Mesenteric fat pad (tissue), 1 donor: ENCODE measurements around the gene FAM24A. TPM values are rescaled to one million over a fixed set of nuclear protein-coding genes. Genes with fewer than 3 reads are reported as not detected.
"Not testable (repeated sequence)": the region's sequence is repeated elsewhere in the genome, so short reads cannot be mapped to it uniquely, and the experiment has no call there.

ENCODE experiments used
- DNase-seq: peaks from one replicate; pipeline ENCODE4 v3.0.0-alpha.2; 2020; ENCODE audit warnings: low spot score
- long read RNA-seq: library from polyadenylated mRNA; unstranded; transcript quantifications from one replicate; pipeline ENCODE4 v2.0.0, GENCODE V29; 2020
- total RNA-seq: library from RNA; stranded (reverse); fragmentation: NEBNext Ultra II Directional; extraction: Animal tissue kit (Norgen Biotek cat#: 25700); gene quantifications from one replicate; pipeline ENCODE4 v1.2.1, GENCODE V29; 2021
- donor health status: DM: yes; HTN: yes; CAD: no.

The FAM24A gene, protein sequence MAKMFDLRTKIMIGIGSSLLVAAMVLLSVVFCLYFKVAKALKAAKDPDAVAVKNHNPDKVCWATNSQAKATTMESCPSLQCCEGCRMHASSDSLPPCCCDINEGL
- not detected for total RNA-seq
- long read RNA-seq: 0 reads

DNA sequence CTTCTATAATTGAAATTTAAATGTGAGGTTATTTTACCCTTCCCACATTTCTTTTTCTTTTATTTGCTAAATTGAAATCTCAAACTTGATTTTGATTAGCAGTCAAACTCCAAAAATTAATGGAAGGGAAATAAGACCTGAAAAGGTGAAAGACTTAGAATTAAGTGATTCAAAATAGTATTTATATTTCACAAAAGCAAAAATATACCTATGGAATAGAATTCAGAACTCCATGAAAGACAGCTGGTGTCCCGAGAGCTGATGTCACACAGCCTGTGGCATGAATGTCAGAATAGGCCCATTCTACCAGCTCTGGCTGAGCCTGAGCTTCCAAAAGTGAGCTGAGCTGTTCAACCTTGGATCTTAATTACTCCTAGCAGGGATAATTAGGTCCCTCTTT is at the start of gene FAM24A:
TSS of gene FAM24A (plus strand) at position 301 of the 400 bp plus-strand sequence. CDS start 1,025 bp downstream, outside the sequence.
- no peak for DNase-seq

DNA sequence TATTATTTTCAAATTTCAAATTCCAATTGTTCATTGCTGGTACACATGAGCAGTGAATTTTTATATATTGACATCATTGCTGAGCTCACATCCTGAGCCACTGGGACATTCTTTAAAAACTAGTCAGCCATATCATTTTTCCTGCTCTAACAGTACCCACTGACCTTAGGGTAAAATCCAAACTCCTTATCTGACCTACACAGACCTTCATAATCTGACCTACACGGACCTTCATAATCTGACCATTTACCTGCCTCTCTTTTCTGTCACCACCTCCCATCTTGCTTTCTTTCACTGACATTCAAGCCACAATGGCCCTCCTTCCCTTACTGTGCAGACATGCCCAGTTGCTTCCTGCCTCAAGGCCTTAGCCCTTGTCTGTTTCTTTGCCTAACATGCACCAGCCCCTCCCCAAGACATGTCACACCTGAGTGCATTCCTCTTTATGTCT is 48.7 kb upstream of the FAM24A start:
- no peak for DNase-seq

DNA sequence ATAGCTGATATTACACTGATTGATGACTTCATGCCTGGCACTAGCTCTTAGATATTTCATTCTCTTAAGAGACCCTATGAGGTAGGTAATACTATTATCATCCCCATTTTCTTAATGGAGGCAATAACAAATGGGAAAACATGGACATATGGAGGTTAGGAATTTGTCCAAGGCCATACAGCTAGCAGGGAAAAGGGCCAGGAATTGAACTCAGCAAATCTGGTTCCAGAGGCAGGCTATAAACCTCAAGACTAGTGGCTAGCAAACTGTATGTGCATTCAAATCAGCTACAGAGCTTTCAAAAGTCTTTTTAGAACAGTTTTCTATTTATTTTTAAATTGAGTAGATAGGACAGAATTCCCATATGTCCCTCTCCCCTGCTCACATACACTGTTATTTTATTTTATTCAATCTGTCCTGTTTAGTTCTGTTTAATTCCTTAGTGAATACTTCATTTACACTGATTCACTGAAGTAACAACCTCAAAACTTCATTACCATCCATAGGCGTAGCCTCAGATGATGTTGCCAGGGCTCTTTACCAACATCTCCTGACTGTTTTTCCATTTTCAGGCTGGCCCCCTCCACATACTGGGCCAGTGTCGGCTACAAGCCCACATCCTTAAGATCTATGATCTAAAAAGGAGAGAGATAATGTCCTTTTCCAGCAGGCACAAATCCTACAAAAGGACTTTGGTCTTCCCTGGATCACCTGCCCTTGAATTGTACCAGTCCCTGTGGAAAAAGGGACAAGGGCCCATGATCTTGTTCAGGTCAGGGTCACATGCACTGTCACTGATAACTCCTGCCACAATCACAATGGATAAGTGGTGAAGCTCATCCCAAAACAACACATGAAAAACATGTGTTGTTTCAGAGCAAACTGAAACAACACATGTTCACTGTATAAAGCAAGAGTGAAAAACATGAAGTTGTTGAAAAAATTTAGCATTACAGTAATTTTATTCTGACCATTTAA is 46.9 kb upstream of the FAM24A start:
- no peak for DNase-seq

DNA sequence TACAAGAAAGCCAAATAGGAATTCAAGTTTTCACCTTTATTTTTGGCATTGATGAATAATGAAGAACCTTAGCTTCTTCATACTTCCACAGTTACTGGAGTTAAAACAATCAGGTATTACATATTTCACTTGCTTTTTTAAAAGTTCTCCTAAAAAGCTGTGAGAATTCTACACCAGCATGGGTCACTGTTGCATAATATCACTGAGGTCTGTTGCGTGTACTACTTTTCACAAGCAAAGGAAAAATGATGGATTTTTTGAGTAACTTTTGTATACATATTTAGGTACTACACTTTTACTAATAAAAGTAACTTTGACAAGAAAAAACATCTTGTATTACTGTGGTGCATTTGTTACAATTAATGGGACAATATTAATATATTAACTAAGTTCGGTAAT is 46.2 kb upstream of the FAM24A start:
- DNase-seq: no peak

DNA sequence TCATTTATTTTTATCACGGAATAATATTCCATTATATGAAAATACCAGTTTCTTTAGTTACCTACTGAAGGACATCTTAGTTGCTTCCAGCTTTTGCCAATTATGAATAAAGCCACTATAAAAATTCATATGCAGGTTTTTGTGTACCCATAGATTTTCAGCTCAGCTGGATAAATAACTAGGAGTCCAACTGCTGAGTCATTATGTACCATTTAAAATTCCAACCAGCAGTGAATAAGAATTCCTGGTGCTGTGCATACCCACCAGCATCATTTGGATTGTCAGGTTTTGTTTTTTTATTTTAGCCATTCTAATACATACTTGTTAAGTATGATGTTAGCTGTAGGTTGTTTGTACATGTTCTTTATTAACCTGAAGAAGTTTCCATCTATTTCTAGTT is 45.5 kb upstream of the FAM24A start:
- DNase-seq: no peak

DNA sequence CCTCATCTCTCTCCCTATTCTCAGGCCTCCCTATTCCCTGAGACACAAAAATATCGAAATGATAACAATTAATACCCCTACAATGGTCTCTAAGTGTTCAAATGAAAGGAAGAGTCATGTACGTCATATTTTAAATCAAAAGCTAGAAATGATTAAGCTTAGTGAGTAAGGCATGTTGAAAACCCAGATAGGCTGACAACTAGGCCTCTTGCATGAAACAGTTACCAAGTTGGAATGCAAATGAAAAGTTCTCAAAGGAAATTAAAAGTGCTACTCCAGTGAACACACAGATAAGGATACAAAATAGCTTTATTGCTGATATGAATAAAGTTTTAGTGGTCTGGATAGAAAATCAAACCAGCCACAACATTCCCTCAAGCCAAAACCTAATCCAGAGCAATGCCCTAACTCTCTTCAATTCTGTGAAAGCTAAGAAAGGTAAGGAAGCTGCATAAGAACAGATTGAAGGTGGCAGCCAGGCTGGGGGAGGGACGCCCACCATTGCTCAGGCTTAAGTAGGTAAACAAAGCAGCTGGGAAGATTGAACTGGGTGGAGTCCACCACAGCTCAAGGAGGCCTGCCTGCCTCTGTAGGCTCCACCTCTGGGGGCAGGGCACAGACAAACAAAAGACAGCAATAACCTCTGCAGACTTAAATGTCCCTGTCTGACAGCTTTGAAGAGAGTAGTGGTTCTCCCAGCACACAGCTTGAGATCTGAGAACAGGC is 43.5 kb upstream of the FAM24A start:
- DNase-seq: not testable (repeated sequence)

DNA sequence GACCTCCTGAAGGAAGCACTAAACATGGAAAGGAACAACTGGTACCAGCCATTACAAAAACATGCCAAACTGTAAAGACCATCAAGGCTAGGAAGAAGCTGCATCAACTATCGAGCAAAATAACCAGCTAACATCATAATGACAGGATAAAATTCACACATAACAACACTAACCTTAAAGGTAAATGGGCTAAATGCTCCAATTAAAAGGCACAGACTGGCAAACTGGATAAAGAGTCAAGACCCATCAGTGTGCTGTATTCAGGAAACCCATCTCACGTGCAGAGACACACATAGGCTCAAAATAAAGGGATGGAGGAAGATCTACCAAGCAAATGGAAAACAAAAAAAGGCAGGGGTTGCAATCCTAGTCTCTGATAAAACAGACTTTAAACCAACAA is 41.6 kb upstream of the FAM24A start:
- DNase-seq: not testable (repeated sequence)

DNA sequence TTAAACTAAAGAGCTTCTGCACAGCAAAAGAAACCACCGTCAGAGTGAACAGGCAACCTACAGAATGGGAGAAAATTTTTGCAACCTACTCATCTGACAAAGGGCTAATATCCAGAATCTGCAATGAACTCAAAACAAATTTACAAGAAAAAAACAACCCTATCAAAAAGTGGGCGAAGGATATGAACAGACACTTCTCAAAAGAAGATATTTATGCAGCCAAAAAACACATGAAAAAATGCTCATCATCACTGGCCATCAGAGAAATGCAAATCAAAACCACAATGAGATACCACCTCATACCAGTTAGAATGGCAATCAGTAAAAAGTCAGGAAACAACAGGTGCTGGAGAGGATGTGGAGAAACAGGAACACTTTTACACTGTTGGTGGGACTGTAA is 38.5 kb upstream of the FAM24A start:
- not testable (repeated sequence) for DNase-seq

DNA sequence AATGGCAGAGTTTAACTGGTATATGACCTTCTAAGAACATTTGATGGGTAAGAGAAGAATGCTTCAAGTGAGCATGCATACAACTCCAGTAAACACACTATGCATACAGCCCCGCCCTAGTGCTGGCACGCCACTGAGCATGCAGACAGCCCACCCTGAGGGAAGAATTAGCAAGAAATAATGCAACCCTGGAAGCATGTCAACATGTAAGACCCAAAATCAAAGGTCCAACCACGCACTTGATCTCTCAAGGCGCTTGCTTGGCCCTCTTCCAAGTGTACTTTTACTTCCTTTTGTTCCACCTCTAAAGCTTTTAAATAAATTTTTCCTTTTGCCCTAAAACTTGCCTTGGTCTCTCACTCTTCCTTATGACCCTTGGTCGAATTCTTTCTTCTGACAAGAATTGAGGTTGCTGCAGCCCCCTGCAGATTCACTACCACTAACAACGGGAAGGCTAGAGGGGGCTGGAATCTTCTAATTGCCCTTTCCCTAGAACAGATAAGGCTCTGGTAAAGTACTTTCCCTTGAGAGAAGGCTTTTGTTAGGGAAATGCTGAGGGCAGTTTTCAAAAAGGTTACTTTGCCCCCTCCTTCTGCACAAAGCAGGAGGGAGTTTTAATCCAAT is 34.5 kb upstream of the FAM24A start:
- DNase-seq: no peak

DNA sequence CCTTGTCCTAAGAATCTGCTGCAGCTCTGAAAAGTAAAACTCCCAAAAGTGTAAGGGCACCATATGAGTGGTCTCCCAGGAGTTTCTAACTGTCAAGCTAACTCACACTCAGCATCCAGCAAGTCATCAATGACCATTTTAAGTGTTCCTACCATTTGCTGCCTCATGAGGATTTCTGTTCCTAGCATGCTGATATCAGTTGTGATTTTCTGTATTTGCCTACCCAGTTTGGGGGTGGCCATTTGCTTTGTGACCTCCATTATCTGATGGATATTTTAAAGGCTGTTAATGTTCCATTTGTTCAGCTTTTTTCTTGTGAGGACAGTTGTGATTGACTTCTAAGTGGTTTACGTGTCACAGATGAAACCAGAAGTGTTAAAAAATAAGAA is 33.9 kb upstream of the FAM24A start:
- no peak for DNase-seq

DNA sequence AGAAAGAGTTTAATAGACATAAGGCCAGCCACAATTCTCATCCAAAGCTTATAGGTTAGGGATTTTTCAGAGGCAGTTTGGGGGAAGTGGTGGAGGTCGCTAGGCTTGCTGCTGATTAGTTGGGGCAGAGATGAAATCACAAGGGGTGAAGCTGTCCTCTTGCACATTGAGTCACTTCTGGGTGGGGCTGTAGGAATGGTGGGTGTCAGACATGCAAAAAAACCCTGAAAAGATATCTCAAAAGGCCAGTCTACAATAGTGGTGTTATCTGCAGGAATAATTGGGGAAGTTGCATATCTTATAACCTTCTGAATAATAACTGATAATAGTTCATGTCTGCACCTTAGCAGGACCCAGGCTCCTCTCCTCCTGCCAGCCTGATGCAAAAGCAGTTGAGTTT is 33.1 kb upstream of the FAM24A start:
- no peak for DNase-seq

DNA sequence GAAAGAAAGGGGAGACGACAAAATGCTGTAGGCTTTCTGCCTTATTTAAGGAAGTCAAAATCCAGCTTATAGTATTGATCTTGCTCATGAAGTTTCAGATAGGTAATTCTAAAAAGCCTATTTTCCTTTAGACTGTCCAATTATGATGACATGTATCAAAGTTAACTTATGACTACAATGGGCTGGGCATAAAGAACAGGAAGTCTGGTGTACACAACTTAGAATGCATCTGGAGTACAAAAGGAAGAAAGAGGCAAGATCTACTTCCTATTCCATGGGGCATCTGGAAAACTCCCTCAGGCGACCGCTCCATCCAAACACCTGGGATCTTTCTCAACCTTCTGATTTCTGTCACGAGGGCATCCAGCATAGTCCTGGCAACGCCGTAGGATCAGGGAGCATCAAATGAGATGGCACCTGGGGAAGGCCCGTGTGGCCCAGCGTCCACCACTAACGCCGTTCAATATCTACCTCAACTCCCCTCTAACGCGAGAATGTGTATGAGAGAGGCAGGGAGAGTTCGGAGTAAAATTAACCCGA is 31.5 kb upstream of the FAM24A start:
- no peak for DNase-seq

DNA sequence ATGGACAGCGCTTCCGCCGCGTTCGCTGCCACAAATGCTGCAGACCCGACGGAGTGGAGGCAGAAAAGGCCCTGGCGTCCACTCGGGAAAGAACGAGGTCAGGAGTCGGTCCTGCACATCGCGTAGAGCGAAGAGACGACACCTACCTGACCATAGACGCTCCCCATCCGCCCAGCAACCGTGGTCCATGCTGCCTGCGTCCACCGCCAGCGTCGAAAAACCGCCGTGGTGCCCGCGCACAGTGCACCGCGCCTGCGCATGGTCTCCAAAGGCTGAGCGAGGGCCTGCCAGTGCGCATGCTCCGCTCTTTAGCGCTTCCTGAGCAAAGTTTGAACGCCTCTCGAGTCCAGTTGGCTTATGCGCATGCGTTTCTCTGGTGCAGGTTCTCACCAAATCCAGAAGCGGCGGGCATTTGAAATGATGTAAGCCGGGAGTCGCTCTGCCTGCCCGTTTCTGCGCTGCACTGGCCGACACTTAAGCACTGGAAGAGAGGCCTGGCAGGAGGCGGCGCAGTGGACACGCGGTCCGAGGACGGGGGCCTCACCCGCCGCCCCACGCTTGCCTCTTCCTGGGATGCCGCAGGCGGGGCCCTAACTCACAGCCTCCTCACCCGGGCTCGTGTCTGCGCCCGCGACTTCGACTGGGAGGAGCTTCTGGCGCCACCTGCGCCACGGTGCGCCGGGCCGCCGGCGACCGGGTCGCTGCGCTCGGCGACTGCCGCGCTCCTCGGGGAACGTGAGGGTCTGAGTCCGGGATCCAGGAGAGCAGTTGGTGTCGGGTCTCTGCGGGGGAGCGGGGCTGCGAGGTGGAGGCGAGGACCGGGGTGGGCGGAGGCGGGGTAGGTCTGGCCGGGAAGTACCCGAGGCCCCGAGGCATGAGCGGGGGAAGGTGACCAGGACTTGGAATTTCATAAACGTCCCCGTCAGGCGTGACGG is 30.8 kb upstream of the FAM24A start, which contains the start of gene FAM24B:
TSS of gene FAM24B (minus strand) at position 243 of the 935 bp plus-strand sequence. CDS start 29,066 bp downstream, outside the sequence.
- DNase-seq: peak; percentile 96

DNA sequence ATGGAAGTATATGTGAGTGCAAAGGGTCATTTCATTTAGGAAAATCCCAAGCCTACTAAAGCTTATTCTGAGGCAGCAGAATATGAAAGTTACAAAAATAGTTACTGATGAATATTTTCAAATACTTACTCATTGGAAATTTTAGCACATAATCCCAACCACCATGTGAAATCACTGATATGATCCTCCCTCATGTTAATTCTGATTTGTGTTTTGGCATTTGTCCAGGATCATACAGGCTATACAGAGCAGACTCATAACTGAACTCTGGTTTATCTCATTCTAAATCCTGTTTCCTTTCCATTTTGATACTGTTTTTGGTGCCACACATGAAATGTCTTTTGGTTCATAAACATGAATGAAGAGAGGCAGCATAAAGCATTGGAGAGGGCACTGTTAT is 27.6 kb upstream of the FAM24A start:
- no peak for DNase-seq

DNA sequence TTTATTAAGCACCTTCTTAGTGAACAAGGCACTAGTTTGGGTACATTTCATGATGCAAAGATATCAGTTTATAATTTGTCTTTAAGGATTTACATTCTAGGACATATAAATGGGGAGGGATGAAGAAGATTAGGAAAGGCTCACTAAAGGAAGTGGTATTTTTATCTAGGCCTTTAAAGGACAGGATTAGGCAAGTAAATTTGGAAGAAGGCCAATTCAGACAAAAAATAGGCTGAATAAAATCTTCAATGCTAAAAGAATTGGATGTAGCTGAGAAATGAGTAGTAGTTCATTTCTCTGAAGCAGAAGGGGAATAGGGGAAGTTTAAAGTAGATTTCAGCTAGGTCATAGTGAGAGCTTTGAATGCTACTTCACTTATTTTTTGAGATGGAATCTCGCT is 26.2 kb upstream of the FAM24A start:
- DNase-seq: no peak

DNA sequence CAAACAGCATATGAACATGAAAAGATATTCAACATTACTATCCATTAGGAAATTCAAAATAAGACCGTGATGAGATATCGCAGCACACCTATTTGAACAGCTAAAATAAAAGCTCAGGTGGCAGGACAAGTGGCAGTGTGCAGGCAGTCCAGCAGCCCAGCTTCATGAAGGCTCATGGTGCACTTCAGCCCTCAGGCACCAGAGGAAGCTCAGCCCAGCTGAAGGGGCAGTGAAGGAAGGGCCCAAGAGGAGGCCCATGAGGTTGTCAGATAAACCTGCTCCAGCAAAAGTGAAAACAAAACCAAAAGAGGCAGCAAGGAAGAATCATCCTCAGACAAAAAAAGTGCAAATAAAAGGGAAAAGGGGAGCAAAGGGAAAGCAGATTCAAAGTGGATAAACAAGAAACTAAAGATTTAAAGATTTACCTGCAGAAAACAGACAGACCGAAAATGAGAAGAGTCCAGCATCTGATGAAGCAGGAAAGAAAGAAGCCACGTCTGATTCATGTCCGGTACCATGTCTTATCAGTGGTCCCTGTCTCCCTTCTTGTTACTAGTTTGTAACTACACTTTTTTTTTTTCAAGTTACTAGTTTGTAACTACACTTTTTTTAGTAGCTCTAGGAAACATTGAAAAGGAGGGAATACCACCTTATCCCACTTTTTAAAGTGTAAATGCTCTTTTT is 16.0 kb upstream of the FAM24A start:
- DNase-seq: no peak

DNA sequence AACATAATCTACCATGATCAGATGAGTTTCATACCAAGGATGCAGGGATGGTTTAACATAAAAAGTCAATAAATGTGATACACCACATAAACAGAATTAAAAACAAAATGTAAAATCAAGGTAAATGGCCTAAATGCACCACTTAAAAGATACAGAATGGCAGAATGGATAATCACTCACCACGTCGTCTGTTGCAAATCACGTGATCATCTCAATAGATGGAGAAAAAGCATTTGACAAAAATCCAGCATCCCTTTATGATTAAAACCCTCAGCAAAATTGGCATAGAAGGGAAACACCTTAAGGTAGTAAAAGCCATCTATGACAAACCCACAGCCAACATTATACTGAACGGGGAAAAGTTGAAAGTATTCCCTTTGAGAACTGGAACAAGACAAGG is 6.5 kb upstream of the FAM24A start:
- DNase-seq: not testable (repeated sequence)

DNA sequence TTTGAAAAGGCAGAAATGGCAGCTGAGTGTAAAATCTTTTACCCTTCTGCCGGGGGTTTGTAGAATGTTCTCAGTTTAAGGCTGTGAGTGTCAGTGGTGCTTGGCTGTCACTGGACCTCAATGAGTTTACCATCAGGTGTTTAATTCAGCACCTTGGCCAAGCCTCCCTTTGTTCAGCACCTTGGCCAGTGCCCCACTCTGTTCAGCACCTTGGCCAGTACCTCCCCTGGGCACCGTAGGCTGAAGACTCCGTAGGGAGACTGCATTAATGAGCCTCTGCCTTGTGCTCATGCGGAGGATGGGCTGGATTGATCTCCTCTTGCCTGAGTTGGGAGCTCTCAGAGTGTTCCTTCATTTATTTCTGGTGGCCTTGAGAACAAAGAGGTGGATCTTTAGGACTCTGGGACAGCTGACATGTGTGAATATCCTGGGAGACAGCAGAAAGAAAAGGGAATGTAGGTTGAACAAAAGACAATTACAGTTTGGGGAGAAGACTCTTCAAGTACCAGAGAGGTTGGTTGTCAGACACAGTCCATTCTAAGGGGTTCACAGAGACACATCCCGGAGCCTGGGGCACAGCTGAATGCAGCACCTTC is 1.6 kb downstream of the FAM24A start:
- DNase-seq: no peak

DNA sequence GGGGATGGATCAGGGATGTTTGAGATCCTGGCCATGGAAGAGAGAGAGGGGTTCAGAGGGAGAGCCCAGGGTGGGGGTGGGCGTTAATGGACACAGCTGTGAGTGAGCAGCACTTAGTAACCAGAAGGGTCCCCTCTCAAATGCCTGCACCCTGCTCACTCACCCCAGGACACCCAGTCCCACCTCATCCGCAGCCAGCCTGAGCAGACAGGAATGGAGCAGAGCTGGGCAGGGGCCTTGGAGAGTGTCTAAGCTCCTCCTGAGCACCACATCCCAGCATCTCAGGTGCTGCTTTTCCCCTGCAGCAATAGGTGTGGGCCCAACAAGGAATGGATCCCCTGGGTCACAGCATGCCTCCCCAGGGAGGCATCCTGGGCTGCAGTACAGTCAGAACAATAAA is 5.3 kb downstream of the FAM24A start:
- DNase-seq: no peak
